H9 (cell line): ENCODE data around the gene DDX19B. TPM values are rescaled to one million over a fixed set of nuclear protein-coding genes. Genes with fewer than 3 reads are reported as not detected.
A peak's percentile ranks its signal among the peaks of the same experiment; 100 is the strongest.

Experiments
- DNase-seq: peaks from one replicate; pipeline ENCODE4 v3.0.0-alpha.2; 2017
- H2AFZ ChIP-seq: one replicate; pipeline ENCODE4 v1.6.1; 2013; ENCODE audit warnings: mild to moderate bottlenecking, low read length, control low read depth, moderate library complexity
- H2AK5ac ChIP-seq: 2 replicates; pipeline ENCODE4 v1.6.1; 2013; ENCODE audit warnings: low read length, control low read depth, mixed read lengths; ENCODE audit not compliant: insufficient read length
- H2BK120ac ChIP-seq: one replicate; pipeline ENCODE4 v1.6.1; 2013; ENCODE audit warnings: low read depth, mild to moderate bottlenecking, low read length, control low read depth, inconsistent platforms; ENCODE audit not compliant: poor library complexity, severe bottlenecking
- H2BK12ac ChIP-seq: 2 replicates; pipeline ENCODE4 v1.6.1; 2013; ENCODE audit warnings: low read length, control low read depth, mixed read lengths, low read depth; ENCODE audit not compliant: insufficient read length
- H2BK15ac ChIP-seq: 2 replicates; pipeline ENCODE4 v1.6.1; 2013; ENCODE audit warnings: low read depth, low read length, control low read depth
- H2BK20ac ChIP-seq: one replicate; pipeline ENCODE4 v1.6.1; 2013; ENCODE audit warnings: low read depth, mild to moderate bottlenecking, low read length, control low read depth, inconsistent platforms; ENCODE audit not compliant: poor library complexity, severe bottlenecking
- H2BK5ac ChIP-seq: 2 replicates; pipeline ENCODE4 v1.6.1; 2013; ENCODE audit warnings: low read length, control low read depth, mixed read lengths; ENCODE audit not compliant: insufficient read length
- H3K14ac ChIP-seq: 2 replicates; pipeline ENCODE4 v1.6.1; 2013; ENCODE audit warnings: low read length, control low read depth; ENCODE audit not compliant: insufficient read depth
- H3K18ac ChIP-seq: 2 replicates; pipeline ENCODE4 v1.6.1; 2013; ENCODE audit warnings: low read depth, mild to moderate bottlenecking, mixed read lengths, low read length, control low read depth; ENCODE audit not compliant: insufficient read length
- H3K23ac ChIP-seq: 2 replicates; pipeline ENCODE4 v1.6.1; 2013; ENCODE audit warnings: low read length, control low read depth, mixed read lengths, low read depth; ENCODE audit not compliant: insufficient read length
- H3K23me2 ChIP-seq: 2 replicates; pipeline ENCODE4 v1.6.1; 2013; ENCODE audit warnings: low read depth, mild to moderate bottlenecking, mixed read lengths, low read length, control low read depth; ENCODE audit not compliant: insufficient read length, poor library complexity, severe bottlenecking
- H3K27ac ChIP-seq: 2 replicates; pipeline ENCODE4 v1.5.1; 2013; ENCODE audit warnings: low read length, control low read depth, mixed read lengths, low read depth; ENCODE audit not compliant: insufficient read length
- H3K27me3 ChIP-seq: 2 replicates; pipeline ENCODE4 v1.6.1; 2013; ENCODE audit warnings: low read length, control low read depth, inconsistent platforms; ENCODE audit not compliant: insufficient read depth
- H3K4ac ChIP-seq: 2 replicates; pipeline ENCODE4 v1.6.1; 2013; ENCODE audit warnings: low read depth, mild to moderate bottlenecking, control low read depth, inconsistent platforms, low read length, moderate library complexity
- H3K4me1 ChIP-seq: 2 replicates; pipeline ENCODE4 v1.6.1; 2013; ENCODE audit warnings: low read length, control low read depth, inconsistent platforms; ENCODE audit not compliant: insufficient read depth
- H3K4me2 ChIP-seq: 2 replicates; pipeline ENCODE4 v1.6.1; 2013; ENCODE audit warnings: low read length, control low read depth, mixed read lengths; ENCODE audit not compliant: insufficient read length, insufficient read depth
- H3K56ac ChIP-seq: 2 replicates; pipeline ENCODE4 v1.6.1; 2013; ENCODE audit warnings: low read depth, mild to moderate bottlenecking, mixed read lengths, low read length, control low read depth; ENCODE audit not compliant: insufficient read length
- H3K79me1 ChIP-seq: 2 replicates; pipeline ENCODE4 v1.6.1; 2013; ENCODE audit warnings: low read depth, mild to moderate bottlenecking, moderate library complexity, low read length, control low read depth, inconsistent platforms; ENCODE audit not compliant: insufficient read depth, poor library complexity, severe bottlenecking
- H3K79me2 ChIP-seq: 2 replicates; pipeline ENCODE4 v1.6.1; 2013; ENCODE audit warnings: low read length, control low read depth, inconsistent platforms; ENCODE audit not compliant: insufficient read depth
- H3K9ac ChIP-seq: 2 replicates; pipeline ENCODE4 v1.6.1; 2013; ENCODE audit warnings: low read length, control low read depth, mixed read lengths; ENCODE audit not compliant: insufficient read length; ENCODE audit errors: extremely low read depth
- H3K9me3 ChIP-seq: one replicate; pipeline ENCODE4 v1.6.1; 2013; ENCODE audit warnings: low read depth, low read length, inconsistent platforms; ENCODE audit not compliant: control insufficient read depth
- H3T11ph ChIP-seq: one replicate; pipeline ENCODE4 v1.6.1; 2013; ENCODE audit warnings: mild to moderate bottlenecking, low read length, control low read depth, inconsistent platforms
- H4K20me1 ChIP-seq: one replicate; pipeline ENCODE4 v1.6.1; 2013; ENCODE audit not compliant: control insufficient read depth, insufficient read length, insufficient read depth
- H4K5ac ChIP-seq: 2 replicates; pipeline ENCODE4 v1.6.1; 2013; ENCODE audit warnings: low read depth, mild to moderate bottlenecking, mixed read lengths, low read length, control low read depth; ENCODE audit not compliant: insufficient read length
- H4K8ac ChIP-seq: replicated peaks from 2 replicates; pipeline ENCODE4 v1.6.1; 2013; ENCODE audit warnings: low read length, control low read depth, mixed read lengths, low read depth; ENCODE audit not compliant: insufficient read length
- H4K91ac ChIP-seq: 2 replicates; pipeline ENCODE4 v1.6.1; 2013; ENCODE audit warnings: low read depth, mild to moderate bottlenecking, moderate library complexity, mixed read lengths, low read length, control low read depth; ENCODE audit not compliant: insufficient read length
- H3K27ac Mint-ChIP-seq, 3 experiments: 2 replicates in 2 of 3; 3 replicates in 1 of 3; pipeline ENCODE4 v1.8.0; 2020 to 2021; ENCODE audit warnings: mixed read lengths in 3 of 3, mild to moderate bottlenecking in 1 of 3, moderate library complexity in 1 of 3
- H3K27me3 Mint-ChIP-seq: 2 replicates; pipeline ENCODE4 v1.8.0; 2021; ENCODE audit warnings: low read depth, mild to moderate bottlenecking, moderate library complexity, mixed read lengths
- H3K36me3 Mint-ChIP-seq, 3 experiments: 2 replicates in 2 of 3; 3 replicates in 1 of 3; pipeline ENCODE4 v1.8.0; 2020 to 2021; ENCODE audit warnings: low read depth in 3 of 3, mixed read lengths in 3 of 3; ENCODE audit not compliant: insufficient read depth in 1 of 3
- H3K4me1 Mint-ChIP-seq, 2 experiments: 2 replicates each; pipeline ENCODE4 v1.8.0; 2020; ENCODE audit warnings: mixed read lengths in 2 of 2
- H3K4me3 Mint-ChIP-seq, 2 experiments: 2 replicates in 1 of 2; 3 replicates in 1 of 2; pipeline ENCODE4 v1.8.0; 2020 to 2021; ENCODE audit warnings: mild to moderate bottlenecking in 2 of 2, mixed read lengths in 2 of 2, moderate library complexity in 1 of 2
- H3K9me3 Mint-ChIP-seq, 2 experiments: 2 replicates in 1 of 2; 3 replicates in 1 of 2; pipeline ENCODE4 v1.8.0; 2020; ENCODE audit warnings: mild to moderate bottlenecking in 2 of 2, mixed read lengths in 2 of 2, moderate library complexity in 1 of 2
- WGBS: extraction: QIAGEN DNeasy Blood & Tissue Kit; methylation state at CpG from one replicate; pipeline ENCODE4 v1.1.7; 2013; ENCODE audit warnings: missing lambda C conversion rate, low lambda C conversion rate, mixed read lengths; ENCODE audit not compliant: insufficient read length; ENCODE audit errors: extremely low coverage; 5-methylcytosine and 5-hydroxymethylcytosine counted together
- total RNA-seq: library from RNA; stranded (reverse); gene quantifications from 2 replicates; pipeline ENCODE4 v1.2.1, GENCODE V29; 2021
- TF ChIP-seq, protein P1 (sequence below): fragments of 200-600 bp; sonication (generic); conservative IDR thresholded peaks from 3 replicates; pipeline ENCODE4 v1.8.0; 2021; ENCODE audit warnings: antibody characterized with exemption, mild to moderate bottlenecking

Gene DDX19B
- total RNA-seq, 1 experiment from 2014 or later: 47.3 TPM

DNA sequence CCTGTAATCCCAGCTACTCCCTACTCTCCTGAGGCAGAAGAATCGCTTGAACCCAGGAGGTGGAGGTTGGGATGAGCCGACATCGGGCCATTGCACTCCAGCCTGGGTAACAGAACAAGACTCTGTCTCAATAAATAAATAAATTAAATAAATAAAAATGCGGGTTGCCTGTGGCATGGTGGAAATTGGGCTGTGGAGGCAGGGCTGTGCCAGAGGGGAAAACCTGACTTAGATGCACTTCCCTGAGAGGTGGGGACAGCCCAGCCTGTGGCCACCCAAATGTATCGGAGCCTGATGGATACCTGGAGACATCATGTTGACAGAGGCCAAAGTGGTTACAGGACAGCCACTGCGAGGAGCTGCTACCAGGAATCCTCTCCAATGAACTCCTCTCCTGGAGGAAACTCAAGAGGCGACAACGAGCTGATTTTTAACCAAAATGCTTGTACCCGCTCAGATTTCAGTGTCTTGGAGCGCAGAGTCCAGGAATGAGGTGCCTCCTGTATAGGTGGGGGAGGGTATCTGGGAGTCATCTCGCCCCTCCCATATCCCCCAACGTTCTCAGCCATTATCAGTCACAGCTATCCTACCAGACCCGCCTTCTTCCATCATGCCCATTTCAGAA lies 80.0 kb downstream of the DDX19B start:
- Histone ChIP-seq H2BK20ac (no peak overlapping the region), H3K4me2 (no peak overlapping the region), H3K9me3 (no peaks in the 10 kb centered on the region), H2BK5ac (no peak overlapping the region), H3K79me2 (no peaks in the 10 kb centered on the region), H2BK15ac (no peak overlapping the region), H2AK5ac (no peak overlapping the region), H3T11ph (no peak overlapping the region), H3K27ac (no peak overlapping the region), H3K4ac (no peak overlapping the region), H4K91ac (no peak overlapping the region), H4K5ac (no peak overlapping the region), H3K79me1 (no peaks in the 10 kb centered on the region), H3K23me2 (peaks cover 6% of the 10 kb centered on the region), H3K9ac (no peak overlapping the region), H2AFZ (no peak overlapping the region), H2BK12ac (no peak overlapping the region), H4K20me1 (no peaks in the 10 kb centered on the region), H3K56ac (no peak overlapping the region), H4K8ac (no peak overlapping the region), H3K14ac (no peak overlapping the region), H3K23ac (no peak overlapping the region), H3K27me3 (no peaks in the 10 kb centered on the region), H2BK120ac (no peak overlapping the region), H3K18ac (no peak overlapping the region), H3K4me1 (no peaks in the 10 kb centered on the region; the same call in 1 of the 2 replicates)
- peaks cover 0 to 15% of the 10 kb centered on the region in 2 experiments; a peak in 2 of 4 replicates for H3K4me1 Mint-ChIP-seq
- peaks cover 20 to 63% (median 35%) of the 10 kb centered on the region in 3 experiments; a peak in 6 of 7 replicates for H3K36me3 Mint-ChIP-seq
- no peaks in the 10 kb centered on the region; the same call in 1 of the 2 replicates for H3K27me3 Mint-ChIP-seq
- no peak for DNase-seq
- peak overlapping the region in 1 of 3 experiments; percentile 21; a peak in 1 of 7 replicates for H3K27ac Mint-ChIP-seq
- peak overlapping the region; percentile 93 to 98 for H3K4me3 Mint-ChIP-seq
- no CpG with 5 or more reads among the region's 13 CpGs for WGBS
- H3K9me3 Mint-ChIP-seq: no peaks in the 10 kb centered on the region; a peak in 1 of 5 replicates
- TF ChIP-seq, protein P1, sequence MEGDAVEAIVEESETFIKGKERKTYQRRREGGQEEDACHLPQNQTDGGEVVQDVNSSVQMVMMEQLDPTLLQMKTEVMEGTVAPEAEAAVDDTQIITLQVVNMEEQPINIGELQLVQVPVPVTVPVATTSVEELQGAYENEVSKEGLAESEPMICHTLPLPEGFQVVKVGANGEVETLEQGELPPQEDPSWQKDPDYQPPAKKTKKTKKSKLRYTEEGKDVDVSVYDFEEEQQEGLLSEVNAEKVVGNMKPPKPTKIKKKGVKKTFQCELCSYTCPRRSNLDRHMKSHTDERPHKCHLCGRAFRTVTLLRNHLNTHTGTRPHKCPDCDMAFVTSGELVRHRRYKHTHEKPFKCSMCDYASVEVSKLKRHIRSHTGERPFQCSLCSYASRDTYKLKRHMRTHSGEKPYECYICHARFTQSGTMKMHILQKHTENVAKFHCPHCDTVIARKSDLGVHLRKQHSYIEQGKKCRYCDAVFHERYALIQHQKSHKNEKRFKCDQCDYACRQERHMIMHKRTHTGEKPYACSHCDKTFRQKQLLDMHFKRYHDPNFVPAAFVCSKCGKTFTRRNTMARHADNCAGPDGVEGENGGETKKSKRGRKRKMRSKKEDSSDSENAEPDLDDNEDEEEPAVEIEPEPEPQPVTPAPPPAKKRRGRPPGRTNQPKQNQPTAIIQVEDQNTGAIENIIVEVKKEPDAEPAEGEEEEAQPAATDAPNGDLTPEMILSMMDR: no peak
